GM12872 (cell line): ENCODE results near the gene PLPPR3.

Source experiments
- CTCF ChIP-seq: IDR thresholded peaks from 3 replicates; pipeline ENCODE4 v1.5.1; 2011; ENCODE audit warnings: low read depth, mild to moderate bottlenecking, low read length, moderate library complexity; ENCODE audit not compliant: insufficient read depth

The PLPPR3 gene

DNA sequence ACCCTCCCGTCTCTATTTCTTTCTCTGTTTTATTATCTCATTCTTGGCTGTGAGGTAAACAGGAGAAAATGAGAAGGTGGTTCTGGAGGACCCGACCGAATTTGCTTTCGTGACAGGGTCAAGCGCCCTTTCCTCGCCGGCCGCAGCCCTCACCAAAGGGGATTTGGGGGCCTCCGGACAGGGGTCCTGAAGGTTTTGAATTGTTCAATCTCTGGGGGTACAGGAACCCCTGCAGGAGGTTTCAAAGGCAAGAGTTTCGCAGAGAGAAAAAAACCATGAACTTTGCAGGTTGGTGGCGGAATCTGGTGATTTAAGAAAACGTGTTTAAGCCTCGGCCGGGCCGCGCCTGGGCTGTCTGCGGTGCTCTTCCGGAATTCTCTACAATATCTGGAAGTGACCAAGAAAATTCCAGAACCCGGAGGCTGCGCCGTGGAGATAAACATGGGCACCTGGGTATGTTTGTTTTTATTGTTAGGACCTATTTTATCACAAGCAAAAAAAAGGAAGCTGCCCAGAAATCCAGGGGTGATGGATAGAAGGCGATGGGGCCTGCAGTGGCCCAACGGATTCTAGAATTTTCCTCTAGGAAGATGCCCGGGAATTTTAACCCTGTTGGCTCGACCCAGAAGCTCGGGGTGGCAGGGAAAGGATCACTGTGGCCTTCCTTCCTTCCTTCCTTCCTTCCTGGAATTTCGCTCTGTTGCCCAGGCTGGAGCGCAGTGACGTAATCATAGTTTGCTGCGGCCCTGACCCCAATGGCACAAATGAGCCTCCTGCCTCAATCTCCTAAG lies 38.7 kb downstream of the PLPPR3 start:
- no peak for TF ChIP-seq CTCF

DNA sequence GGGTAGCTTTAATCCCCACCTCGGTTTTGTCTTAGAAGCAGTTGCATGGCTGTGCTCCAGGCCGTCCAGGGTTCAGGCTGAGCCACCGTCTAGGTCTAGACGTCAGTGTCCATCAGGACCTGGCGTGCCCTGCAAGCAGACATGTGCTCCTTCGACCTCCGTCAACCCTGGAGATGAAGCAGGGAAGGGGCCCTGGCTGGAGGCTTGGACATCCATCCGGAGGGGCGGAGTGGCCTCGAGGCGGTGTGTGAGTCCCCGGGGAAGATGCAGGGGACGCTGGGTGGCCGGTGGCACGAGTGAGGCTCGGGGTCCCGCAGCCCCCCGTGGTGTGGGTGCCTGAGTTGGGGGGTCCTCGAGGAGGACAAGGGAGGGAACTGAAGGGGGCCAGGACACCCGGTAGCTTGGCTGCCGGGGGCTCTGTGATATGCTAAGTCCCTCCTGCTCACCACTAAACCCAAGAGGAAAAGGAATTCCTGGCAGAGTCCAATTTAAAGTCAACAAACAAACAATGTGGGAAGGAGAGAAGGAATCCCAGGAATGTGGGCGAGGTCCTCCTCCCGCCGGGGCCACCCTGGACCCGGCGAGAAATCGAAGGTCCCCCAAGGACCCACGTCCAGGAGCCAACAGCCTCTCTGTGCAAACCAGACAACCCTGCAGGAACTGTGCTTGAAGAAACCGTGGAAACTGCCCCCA lies 39.4 kb downstream of the PLPPR3 start:
- TF ChIP-seq CTCF, result no peak

- no peak for TF ChIP-seq CTCF
Measured at GRCh38 chr19:781800-782184, 40.0 kb downstream of the PLPPR3 start.

DNA sequence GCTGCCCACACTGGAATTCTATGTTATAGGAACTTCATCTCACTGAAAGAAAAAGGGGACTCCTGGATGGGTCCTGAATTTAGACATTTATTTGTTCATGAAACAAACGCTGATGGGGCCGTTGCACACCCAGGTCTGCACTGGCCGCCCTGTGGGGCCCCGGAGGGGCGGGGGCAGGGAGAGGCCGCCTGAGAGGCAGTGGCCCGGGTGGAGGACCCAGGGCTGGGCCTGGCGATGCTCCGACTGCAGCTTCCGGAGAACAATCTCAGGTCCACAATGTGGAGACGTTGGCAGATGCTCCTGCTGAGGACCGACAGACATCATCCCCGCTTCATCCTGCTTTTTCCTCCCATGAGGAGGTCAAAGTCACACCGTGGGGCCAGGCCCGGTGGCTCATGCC lies 40.8 kb downstream of the PLPPR3 start:
- TF ChIP-seq CTCF, result no peak

DNA sequence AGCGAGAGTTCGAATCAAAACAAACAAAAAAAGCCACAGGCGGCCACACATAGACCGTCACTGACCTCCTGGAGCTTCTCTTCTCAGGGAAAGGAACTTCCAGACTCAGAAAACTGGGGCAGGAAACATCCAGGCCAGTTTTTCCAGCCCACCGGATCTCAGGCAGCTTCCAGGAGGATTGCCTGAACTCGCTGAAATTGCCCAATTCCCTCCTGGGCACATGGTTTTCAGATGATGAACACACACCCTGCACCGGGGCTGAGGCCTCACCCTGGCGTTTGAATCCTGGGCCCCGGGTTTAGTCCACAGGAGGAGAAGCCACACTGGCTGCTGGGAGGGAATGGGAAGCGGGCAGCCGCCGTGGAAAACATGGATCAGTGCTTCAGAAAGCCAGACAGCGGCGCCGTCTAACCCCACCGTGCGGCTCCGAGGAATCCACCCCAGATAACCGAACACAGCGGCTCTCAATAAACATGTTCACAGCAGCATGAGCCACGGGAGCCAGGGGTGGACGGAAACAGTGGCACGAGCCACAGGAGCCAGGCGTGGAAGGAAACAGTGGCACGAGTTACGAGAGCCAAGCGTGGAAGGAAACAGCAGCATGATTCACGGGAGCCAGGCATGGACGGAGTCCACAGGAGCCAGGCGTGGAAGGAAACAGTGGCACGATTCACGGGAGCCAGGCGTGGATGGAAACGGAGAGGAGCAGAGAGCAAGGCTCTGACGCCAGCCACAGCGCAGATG lies 42.7 kb downstream of the PLPPR3 start:
- TF ChIP-seq CTCF, result no peak

DNA sequence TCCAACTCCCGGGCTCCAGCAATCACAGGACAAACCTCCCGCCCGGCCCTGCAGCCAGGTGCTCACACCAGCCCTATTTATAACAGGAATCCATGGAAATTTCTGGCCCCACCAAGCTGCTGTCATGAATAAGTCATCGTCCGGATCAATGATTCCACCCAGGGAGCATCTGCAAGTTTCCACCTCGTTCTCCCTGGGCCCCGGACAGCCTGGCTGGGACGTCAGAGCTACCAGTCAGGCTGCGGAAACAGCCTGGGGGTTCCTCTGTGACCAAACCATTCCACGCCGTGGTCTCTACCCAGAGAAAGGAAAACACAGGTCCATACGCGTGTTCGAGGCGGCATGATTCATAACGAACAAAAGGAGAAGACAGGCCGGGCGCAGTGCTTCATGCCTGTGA lies 45.2 kb downstream of the PLPPR3 start:
- TF ChIP-seq CTCF, result no peak

- TF ChIP-seq CTCF, result no peak
Measured at GRCh38 chr19:772730-773436, 48.9 kb downstream of the PLPPR3 start.
